Measurements from ENCODE around the gene DNAJB14. TPM values are rescaled to one million over a fixed set of nuclear protein-coding genes. Genes with fewer than 3 reads are reported as not detected.

The DNAJB14 gene
- total RNA-seq, 5 donors from 2014 or later (not counting 1 experiment from before 2014, with no cell fraction given): 48.9 to 66.5 (median 61.7) TPM

GRCh38 chr4:99894998-99895397 lies 51.4 kb downstream of the DNAJB14 start:
- WGBS (ENCODE audit: insufficient coverage): 100% methylated on average over 3 of the region's 16 CpGs
- Histone ChIP-seq H3K36me3 (ENCODE audit: control insufficient read depth in 2 of 2, extremely low read depth in 1 of 2, insufficient read depth in 1 of 2, low read length in 1 of 2) (peaks cover 0 to 10% of the 10 kb centered on the region in 2 donors), H3K4me3 (ENCODE audit: control insufficient read depth in 1 of 2, extremely low read depth in 1 of 2, low read length in 1 of 2) (peak overlapping the region in 1 of 2 donors; percentile 63), H3K27me3 (replicated peaks in 1 of 2; ENCODE audit: control insufficient read depth in 2 of 2, extremely low read depth in 1 of 2, insufficient read depth in 2 of 2, low read length in 1 of 2) (no peaks in the 10 kb centered on the region), H3K9me3 (no peaks in the 10 kb centered on the region), H3K4me1 (ENCODE audit: control insufficient read depth in 1 of 2, extremely low read depth in 1 of 2, insufficient read depth in 2 of 2, low read length in 2 of 2) (peaks cover 17 to 25% of the 10 kb centered on the region in 2 experiments), H3K27ac (ENCODE audit: low read length) (peak overlapping the region; percentile 75)
- peak overlapping the region; percentile 87 to 89 for H3K27ac Mint-ChIP-seq
- no peaks in the 10 kb centered on the region for H3K9me3 Mint-ChIP-seq
- DNase-seq: peak in 1 of 35 experiments; percentile 0
- POLR2A ChIA-PET: interaction anchor here in 1 of 2 donors (0.6 to 1.6 kb wide), 9 partner anchors 46 to 1376 kb away, joined by 3 to 27 read pairs (median 6); partner anchors contain the start of genes DNAJB14, H2AZ1 and TRMT10A
- no peaks in the 10 kb centered on the region for H3K27me3 Mint-ChIP-seq
- H3K36me3 Mint-ChIP-seq: peaks cover 9% of the 10 kb centered on the region
- peak overlapping the region; percentile 78 to 93 (median 83) for H3K4me3 Mint-ChIP-seq
- CTCF ChIA-PET: interaction anchor here in 1 of 2 donors (0.6 to 2.5 kb wide), 10 partner anchors 10 to 1215 kb away, joined by 3 to 33 read pairs (median 5); partner anchors contain the start of genes DNAJB14, H2AZ1 and TRMT10A
- peaks cover 44 to 45% (median 44%) of the 10 kb centered on the region in 3 donors for H3K4me1 Mint-ChIP-seq
- no peak for ATAC-seq (replicated peaks in 1 of 4)

GRCh38 chr4:99894161-99894997 lies 52.0 kb downstream of the DNAJB14 start, which contains the start of gene LAMTOR3:
TSS of gene LAMTOR3 (minus strand) at chr4:99894427. CDS start at chr4:99893963, 464 bp downstream.
- H3K27ac Mint-ChIP-seq: peak within 1 kb of the TSS; percentile 97
- no peaks in the 10 kb centered on the region for H3K27me3 ChIP-seq (replicated peaks in 1 of 2; ENCODE audit: control insufficient read depth in 2 of 2, extremely low read depth in 1 of 2, insufficient read depth in 2 of 2, low read length in 1 of 2)
- H3K4me3 ChIP-seq (ENCODE audit: control insufficient read depth in 1 of 2, extremely low read depth in 1 of 2, low read length in 1 of 2): peak within 1 kb of the TSS; percentile 63 to 93
- peaks cover 17 to 25% of the 10 kb centered on the region in 2 experiments for H3K4me1 ChIP-seq (ENCODE audit: control insufficient read depth in 1 of 2, extremely low read depth in 1 of 2, insufficient read depth in 2 of 2, low read length in 2 of 2)
- H3K9me3 Mint-ChIP-seq: no peaks in the 10 kb centered on the region
- H3K27me3 Mint-ChIP-seq: no peaks in the 10 kb centered on the region
- peaks cover 44 to 49% (median 47%) of the 10 kb centered on the region in 3 donors for H3K4me1 Mint-ChIP-seq
- ChIA-PET CTCF (interaction anchor here in 1 of 2 donors (0.6 to 2.5 kb wide), 10 partner anchors 10 to 1215 kb away, joined by 3 to 33 read pairs (median 5); partner anchors contain the start of genes DNAJB14, H2AZ1 and TRMT10A), POLR2A (interaction anchor here (0.6 to 1.6 kb wide), 13 partner anchors 46 to 1499 kb away, joined by 3 to 27 read pairs (median 4); partner anchors contain the start of genes DNAJB14 (in 2 of the 2), H2AZ1 (in 1 of the 2) and TRMT10A (in 1 of the 2))
- peaks cover 0 to 7% of the 10 kb centered on the region in 2 donors for H3K36me3 ChIP-seq (ENCODE audit: control insufficient read depth in 2 of 2, extremely low read depth in 1 of 2, insufficient read depth in 1 of 2, low read length in 1 of 2)
- H3K4me3 Mint-ChIP-seq: peak within 1 kb of the TSS; percentile 93 to 97 (median 97)
- H3K27ac ChIP-seq (ENCODE audit: low read length): peak within 1 kb of the TSS; percentile 75
- H3K36me3 Mint-ChIP-seq: peaks cover 11% of the 10 kb centered on the region
- WGBS (ENCODE audit: insufficient coverage): under 1% methylated on average over 12 of the region's 40 CpGs
- H3K9me3 ChIP-seq: no peaks in the 10 kb centered on the region
- DNase-seq (peak; percentile 82 to 95 (median 88)), ATAC-seq (replicated peaks in 1 of 4) (peak; percentile 98 to 99 (median 99))

- Mint-ChIP-seq H3K36me3 (peaks cover 15% of the 10 kb centered on the region), H3K9me3 (no peaks in the 10 kb centered on the region), H3K27ac (peak overlapping the region; percentile 97), H3K27me3 (no peaks in the 10 kb centered on the region), H3K4me1 (peaks cover 44 to 52% (median 50%) of the 10 kb centered on the region in 3 donors), H3K4me3 (peak overlapping the region; percentile 93 to 97 (median 97))
- H3K9me3 ChIP-seq: no peaks in the 10 kb centered on the region
- peaks cover 0 to 12% of the 10 kb centered on the region in 2 donors for H3K36me3 ChIP-seq (ENCODE audit: control insufficient read depth in 2 of 2, extremely low read depth in 1 of 2, insufficient read depth in 1 of 2, low read length in 1 of 2)
- CTCF ChIA-PET: interaction anchor here in 1 of 2 donors (1.4 to 2.5 kb wide), 6 partner anchors 9 to 330 kb away, joined by 5 to 33 read pairs (median 6); partner anchors contain the start of genes DNAJB14 and TRMT10A
- H3K27ac ChIP-seq (ENCODE audit: low read length): peak overlapping the region; percentile 64
- ATAC-seq (replicated peaks in 1 of 4): no peak
- peaks cover 17 to 25% of the 10 kb centered on the region in 2 experiments for H3K4me1 ChIP-seq (ENCODE audit: control insufficient read depth in 1 of 2, extremely low read depth in 1 of 2, insufficient read depth in 2 of 2, low read length in 2 of 2)
- peak in 1 of 35 experiments; percentile 2 for DNase-seq
- POLR2A ChIA-PET: interaction anchor here (0.6 to 1.6 kb wide), 9 partner anchors 47 to 1499 kb away, joined by 3 to 27 read pairs (median 5); partner anchors contain the start of genes DNAJB14 (in 2 of the 2) and H2AZ1 (in 1 of the 2)
- H3K4me3 ChIP-seq (ENCODE audit: control insufficient read depth in 1 of 2, extremely low read depth in 1 of 2, low read length in 1 of 2): peak overlapping the region; percentile 63 to 93
- H3K27me3 ChIP-seq (replicated peaks in 1 of 2; ENCODE audit: control insufficient read depth in 2 of 2, extremely low read depth in 1 of 2, insufficient read depth in 2 of 2, low read length in 1 of 2): no peaks in the 10 kb centered on the region
- 0% methylated on average over 11 of the region's 12 CpGs for WGBS (ENCODE audit: insufficient coverage)
Measured at GRCh38 chr4:99893839-99894160, 52.6 kb downstream of the DNAJB14 start.

GRCh38 chr4:99893029-99893428 lies 53.4 kb downstream of the DNAJB14 start:
- peak overlapping the region; percentile 97 for H3K27ac Mint-ChIP-seq
- H3K4me3 Mint-ChIP-seq: peak overlapping the region; percentile 93 to 97 (median 97)
- H3K27me3 Mint-ChIP-seq: no peaks in the 10 kb centered on the region
- Histone ChIP-seq H3K4me1 (ENCODE audit: control insufficient read depth in 1 of 2, extremely low read depth in 1 of 2, insufficient read depth in 2 of 2, low read length in 2 of 2) (peaks cover 17 to 25% of the 10 kb centered on the region in 2 experiments), H3K36me3 (ENCODE audit: control insufficient read depth in 2 of 2, extremely low read depth in 1 of 2, insufficient read depth in 1 of 2, low read length in 1 of 2) (peaks cover 0 to 13% of the 10 kb centered on the region in 2 donors), H3K27ac (ENCODE audit: low read length) (no peak overlapping the region), H3K9me3 (no peaks in the 10 kb centered on the region), H3K4me3 (ENCODE audit: control insufficient read depth in 1 of 2, extremely low read depth in 1 of 2, low read length in 1 of 2) (no peak overlapping the region), H3K27me3 (replicated peaks in 1 of 2; ENCODE audit: control insufficient read depth in 2 of 2, extremely low read depth in 1 of 2, insufficient read depth in 2 of 2, low read length in 1 of 2) (no peaks in the 10 kb centered on the region)
- H3K9me3 Mint-ChIP-seq: no peaks in the 10 kb centered on the region
- ATAC-seq (replicated peaks in 1 of 4): no peak
- ChIA-PET POLR2A (no interaction called here), CTCF (interaction anchor here in 1 of 2 donors (0.7 kb wide), 1 partner anchor 57 kb away, joined by 5 read pairs; the partner anchor contains the start of gene H2AZ1)
- 97% methylated on average over 7 of the region's 8 CpGs for WGBS (ENCODE audit: insufficient coverage)
- peaks cover 44 to 55% (median 53%) of the 10 kb centered on the region in 3 donors for H3K4me1 Mint-ChIP-seq
- H3K36me3 Mint-ChIP-seq: peaks cover 15% of the 10 kb centered on the region
- no peak for DNase-seq

- Mint-ChIP-seq H3K36me3 (peaks cover 21% of the 10 kb centered on the region), H3K4me3 (peak overlapping the region; percentile 3 to 17 (median 4)), H3K9me3 (no peaks in the 10 kb centered on the region), H3K4me1 (peaks cover 44 to 60% (median 56%) of the 10 kb centered on the region in 3 donors), H3K27ac (no peak overlapping the region), H3K27me3 (no peaks in the 10 kb centered on the region)
- H3K9me3 ChIP-seq: no peaks in the 10 kb centered on the region
- peaks cover 0 to 19% of the 10 kb centered on the region in 2 donors for H3K36me3 ChIP-seq (ENCODE audit: control insufficient read depth in 2 of 2, extremely low read depth in 1 of 2, insufficient read depth in 1 of 2, low read length in 1 of 2)
- no peak for ATAC-seq (replicated peaks in 1 of 4)
- ChIA-PET POLR2A (interaction anchor here in 1 of 2 donors (0.6 kb wide), 1 partner anchor 202 kb away, joined by 3 read pairs; no protein-coding TSS in a partner anchor), CTCF (no interaction called here)
- peaks cover 17 to 25% of the 10 kb centered on the region in 2 experiments for H3K4me1 ChIP-seq (ENCODE audit: control insufficient read depth in 1 of 2, extremely low read depth in 1 of 2, insufficient read depth in 2 of 2, low read length in 2 of 2)
- no peak overlapping the region for H3K4me3 ChIP-seq (ENCODE audit: control insufficient read depth in 1 of 2, extremely low read depth in 1 of 2, low read length in 1 of 2)
- no peaks in the 10 kb centered on the region for H3K27me3 ChIP-seq (replicated peaks in 1 of 2; ENCODE audit: control insufficient read depth in 2 of 2, extremely low read depth in 1 of 2, insufficient read depth in 2 of 2, low read length in 1 of 2)
- WGBS (ENCODE audit: insufficient coverage): 100% methylated on average over 1 of the region's 2 CpGs
- H3K27ac ChIP-seq (ENCODE audit: low read length): no peak overlapping the region
- DNase-seq: no peak
Measured at GRCh38 chr4:99891351-99891750, 55.1 kb downstream of the DNAJB14 start.

GRCh38 chr4:99887837-99888236 lies 58.6 kb downstream of the DNAJB14 start:
- no peak for DNase-seq
- ChIA-PET CTCF (interaction anchor here (0.6 to 0.9 kb wide), 3 partner anchors 76 to 1006 kb away, joined by 3 to 4 read pairs (median 4); no protein-coding TSS in a partner anchor), POLR2A (no interaction called here)
- no peak overlapping the region for H3K27ac ChIP-seq (ENCODE audit: low read length)
- H3K4me1 ChIP-seq (ENCODE audit: control insufficient read depth in 1 of 2, extremely low read depth in 1 of 2, insufficient read depth in 2 of 2, low read length in 2 of 2): peaks cover 3 to 4% of the 10 kb centered on the region in 2 experiments
- Mint-ChIP-seq H3K4me1 (peaks cover 20 to 39% (median 32%) of the 10 kb centered on the region in 3 donors), H3K27me3 (no peaks in the 10 kb centered on the region), H3K27ac (peak overlapping the region in 1 of 2 donors; percentile 34), H3K36me3 (peaks cover 21% of the 10 kb centered on the region), H3K9me3 (no peaks in the 10 kb centered on the region), H3K4me3 (no peak overlapping the region)
- H3K9me3 ChIP-seq: no peaks in the 10 kb centered on the region
- H3K36me3 ChIP-seq (ENCODE audit: control insufficient read depth in 2 of 2, extremely low read depth in 1 of 2, insufficient read depth in 1 of 2, low read length in 1 of 2): peaks cover 0 to 33% of the 10 kb centered on the region in 2 donors
- no peaks in the 10 kb centered on the region for H3K27me3 ChIP-seq (replicated peaks in 1 of 2; ENCODE audit: control insufficient read depth in 2 of 2, extremely low read depth in 1 of 2, insufficient read depth in 2 of 2, low read length in 1 of 2)
- no peak overlapping the region for H3K4me3 ChIP-seq (ENCODE audit: control insufficient read depth in 1 of 2, extremely low read depth in 1 of 2, low read length in 1 of 2)
- 92% methylated on average over 3 of the region's 5 CpGs for WGBS (ENCODE audit: insufficient coverage)
- no peak for ATAC-seq (replicated peaks in 1 of 4)

Measured in T-cell (primary cell).